Measurements from ENCODE around the gene CD99. TPM values are rescaled to one million over a fixed set of nuclear protein-coding genes. Genes with fewer than 3 reads are reported as not detected.

Gene CD99
- total and polyA plus RNA-seq, 9 of the 15 experiments (the other 6 are each of a cell fraction or from before 2014, with no cell fraction given) = 5.0 to 55.3 (median 34.5) TPM

DNA sequence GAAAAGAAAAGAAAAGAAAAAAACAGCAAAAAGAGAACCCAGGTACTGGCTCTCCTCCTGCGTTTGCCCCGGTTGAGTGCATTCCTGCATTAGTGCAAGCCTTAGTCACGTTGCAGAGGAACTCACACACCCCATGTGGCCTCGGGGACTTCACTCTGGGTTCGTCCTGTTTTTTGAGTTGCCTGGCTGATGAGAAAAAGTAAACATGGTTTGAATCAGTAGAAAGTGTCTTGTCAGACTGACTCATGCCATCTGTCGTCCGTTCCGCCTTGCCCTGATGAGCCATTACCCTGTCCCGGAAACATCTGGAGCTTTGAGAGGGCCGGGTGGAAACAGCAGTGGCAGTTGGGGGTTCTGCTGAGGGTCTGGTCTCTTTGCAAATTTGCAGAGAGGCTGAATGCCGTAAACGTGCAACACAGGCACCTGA lies 16.3 kb downstream of the CD99 start:
- no peak; the same call in 1 of the 3 replicates for ATAC-seq
- no peaks in the 10 kb centered on the region for H3K79me2 ChIP-seq (ENCODE audit: control insufficient read depth, insufficient read depth, low read length)
- no peaks in the 10 kb centered on the region for H3K27me3 ChIP-seq (ENCODE audit: control insufficient read depth in 2 of 2, insufficient read depth in 2 of 2, low read length in 2 of 2)
- no peak for FAIRE-seq
- peak overlapping the region; percentile 40; the same call in 1 of the 3 replicates for H3K27ac ChIP-seq (ENCODE audit: extremely low read depth, low read depth, low read length)
- H3K4me3 ChIP-seq = no peak overlapping the region
- no peak overlapping the region for H3K9ac ChIP-seq (ENCODE audit: insufficient read depth in 1 of 2, low read depth in 2 of 2, low read length in 2 of 2)
- H3K4me2 ChIP-seq (ENCODE audit: insufficient read depth, low read length) = no peak overlapping the region
- no peaks in the 10 kb centered on the region for H3K9me3 ChIP-seq (replicated peaks; ENCODE audit: control insufficient read depth, insufficient read depth, low read depth, low read length)
- CTCF ChIA-PET (ENCODE audit: low intra/inter-chr PET ratio) = no interaction called here
- H3K4me1 ChIP-seq (replicated peaks in 1 of 2; ENCODE audit: control insufficient read depth in 2 of 2, insufficient read depth in 2 of 2, low read length in 2 of 2) = no peaks in the 10 kb centered on the region; a peak in 1 of 5 replicates
- no peak overlapping the region for H2AFZ ChIP-seq (ENCODE audit: low read depth, low read length)
- DNase-seq (ENCODE audit: extremely low read depth in 1 of 4, low spot score in 3 of 4) = peak in 1 of 4 experiments; percentile 19
- in situ Hi-C loops (cut with MboI) (no loop called here), intact Hi-C loops (cut with micrococcal nuclease) (no loop called here)
- no peaks in the 10 kb centered on the region for H3K9me1 ChIP-seq (ENCODE audit: control insufficient read depth, insufficient read depth, low read length)
- 15% methylated on average over 10 of the region's 12 CpGs for WGBS (ENCODE audit: insufficient coverage, low coverage, missing lambda C conversion rate)
- no peaks in the 10 kb centered on the region for H4K20me1 ChIP-seq (replicated peaks; ENCODE audit: control insufficient read depth, insufficient read depth, low read length)
- POLR2A ChIA-PET = no interaction called here
- no peaks in the 10 kb centered on the region for H3K36me3 ChIP-seq (ENCODE audit: control insufficient read depth, insufficient read depth, low read length)
- no TSS peak for BruUV-seq (replicated peaks)
- TF ChIP-seq CBFA2T2 (conservative IDR thresholded peaks at IDR 0.05) (no peak), JUND (IDR thresholded peaks at IDR 0.05; ENCODE audit: borderline replicate concordance, low read depth, low read length) (no peak), JUND (tag; IDR thresholded peaks at IDR 0.05; ENCODE audit: borderline replicate concordance, low read depth, low read length) (peak; percentile 45; the same call in 1 of the 3 replicates), ZNF253 (CRISPR knock-in tag; conservative IDR thresholded peaks at IDR 0.05) (no peak), MIER1 (IDR thresholded peaks at IDR 0.05; ENCODE audit: low read depth) (no peak), MTF1 (CRISPR knock-in tag; IDR thresholded peaks at IDR 0.05; ENCODE audit: borderline replicate concordance) (no peak), RBM39 (optimal IDR thresholded peaks at IDR 0.05; ENCODE audit: low read depth, low read length) (no peak), KDM5B (IDR thresholded peaks at IDR 0.05; ENCODE audit: insufficient replicate concordance, low read depth, low read length) (no peak)
- TF ChIP-seq, protein P1, sequence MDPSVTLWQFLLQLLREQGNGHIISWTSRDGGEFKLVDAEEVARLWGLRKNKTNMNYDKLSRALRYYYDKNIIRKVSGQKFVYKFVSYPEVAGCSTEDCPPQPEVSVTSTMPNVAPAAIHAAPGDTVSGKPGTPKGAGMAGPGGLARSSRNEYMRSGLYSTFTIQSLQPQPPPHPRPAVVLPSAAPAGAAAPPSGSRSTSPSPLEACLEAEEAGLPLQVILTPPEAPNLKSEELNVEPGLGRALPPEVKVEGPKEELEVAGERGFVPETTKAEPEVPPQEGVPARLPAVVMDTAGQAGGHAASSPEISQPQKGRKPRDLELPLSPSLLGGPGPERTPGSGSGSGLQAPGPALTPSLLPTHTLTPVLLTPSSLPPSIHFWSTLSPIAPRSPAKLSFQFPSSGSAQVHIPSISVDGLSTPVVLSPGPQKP (CRISPR knock-in tag; IDR thresholded peaks at IDR 0.05) = no peak
- TF ChIP-seq, protein P2, sequence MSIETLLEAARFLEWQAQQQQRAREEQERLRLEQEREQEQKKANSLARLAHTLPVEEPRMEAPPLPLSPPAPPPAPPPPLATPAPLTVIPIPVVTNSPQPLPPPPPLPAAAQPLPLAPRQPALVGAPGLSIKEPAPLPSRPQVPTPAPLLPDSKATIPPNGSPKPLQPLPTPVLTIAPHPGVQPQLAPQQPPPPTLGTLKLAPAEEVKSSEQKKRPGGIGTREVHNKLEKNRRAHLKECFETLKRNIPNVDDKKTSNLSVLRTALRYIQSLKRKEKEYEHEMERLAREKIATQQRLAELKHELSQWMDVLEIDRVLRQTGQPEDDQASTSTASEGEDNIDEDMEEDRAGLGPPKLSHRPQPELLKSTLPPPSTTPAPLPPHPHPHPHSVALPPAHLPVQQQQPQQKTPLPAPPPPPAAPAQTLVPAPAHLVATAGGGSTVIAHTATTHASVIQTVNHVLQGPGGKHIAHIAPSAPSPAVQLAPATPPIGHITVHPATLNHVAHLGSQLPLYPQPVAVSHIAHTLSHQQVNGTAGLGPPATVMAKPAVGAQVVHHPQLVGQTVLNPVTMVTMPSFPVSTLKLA (conservative IDR thresholded peaks at IDR 0.05) = 0 out of 4 replicates have a peak, but pooled peaks of 1 of the 2 experiments have one; percentile 29
- TF ChIP-seq, protein P3, sequence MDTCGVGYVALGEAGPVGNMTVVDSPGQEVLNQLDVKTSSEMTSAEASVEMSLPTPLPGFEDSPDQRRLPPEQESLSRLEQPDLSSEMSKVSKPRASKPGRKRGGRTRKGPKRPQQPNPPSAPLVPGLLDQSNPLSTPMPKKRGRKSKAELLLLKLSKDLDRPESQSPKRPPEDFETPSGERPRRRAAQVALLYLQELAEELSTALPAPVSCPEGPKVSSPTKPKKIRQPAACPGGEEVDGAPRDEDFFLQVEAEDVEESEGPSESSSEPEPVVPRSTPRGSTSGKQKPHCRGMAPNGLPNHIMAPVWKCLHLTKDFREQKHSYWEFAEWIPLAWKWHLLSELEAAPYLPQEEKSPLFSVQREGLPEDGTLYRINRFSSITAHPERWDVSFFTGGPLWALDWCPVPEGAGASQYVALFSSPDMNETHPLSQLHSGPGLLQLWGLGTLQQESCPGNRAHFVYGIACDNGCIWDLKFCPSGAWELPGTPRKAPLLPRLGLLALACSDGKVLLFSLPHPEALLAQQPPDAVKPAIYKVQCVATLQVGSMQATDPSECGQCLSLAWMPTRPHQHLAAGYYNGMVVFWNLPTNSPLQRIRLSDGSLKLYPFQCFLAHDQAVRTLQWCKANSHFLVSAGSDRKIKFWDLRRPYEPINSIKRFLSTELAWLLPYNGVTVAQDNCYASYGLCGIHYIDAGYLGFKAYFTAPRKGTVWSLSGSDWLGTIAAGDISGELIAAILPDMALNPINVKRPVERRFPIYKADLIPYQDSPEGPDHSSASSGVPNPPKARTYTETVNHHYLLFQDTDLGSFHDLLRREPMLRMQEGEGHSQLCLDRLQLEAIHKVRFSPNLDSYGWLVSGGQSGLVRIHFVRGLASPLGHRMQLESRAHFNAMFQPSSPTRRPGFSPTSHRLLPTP (IDR thresholded peaks at IDR 0.05; ENCODE audit: borderline replicate concordance, extremely low read depth, insufficient read length) = no peak
